GM18505 (cell line): ENCODE results near the gene UNG.
"Not testable (repeated sequence)": the region's sequence is repeated elsewhere in the genome, so short reads cannot be mapped to it uniquely, and the experiment has no call there.

ENCODE experiments used
- ATAC-seq: cut with Tn5 transposase; IDR thresholded peaks from one replicate; pipeline ENCODE4 v1.9.1; 2021; ENCODE audit not compliant: unreplicated experiment
- POLR2A ChIP-seq: IDR thresholded peaks from 4 replicates; pipeline ENCODE4 v1.6.1; 2011; ENCODE audit warnings: borderline replicate concordance; ENCODE audit not compliant: insufficient read depth, insufficient read length; ENCODE audit errors: extremely low read depth

Gene UNG

DNA sequence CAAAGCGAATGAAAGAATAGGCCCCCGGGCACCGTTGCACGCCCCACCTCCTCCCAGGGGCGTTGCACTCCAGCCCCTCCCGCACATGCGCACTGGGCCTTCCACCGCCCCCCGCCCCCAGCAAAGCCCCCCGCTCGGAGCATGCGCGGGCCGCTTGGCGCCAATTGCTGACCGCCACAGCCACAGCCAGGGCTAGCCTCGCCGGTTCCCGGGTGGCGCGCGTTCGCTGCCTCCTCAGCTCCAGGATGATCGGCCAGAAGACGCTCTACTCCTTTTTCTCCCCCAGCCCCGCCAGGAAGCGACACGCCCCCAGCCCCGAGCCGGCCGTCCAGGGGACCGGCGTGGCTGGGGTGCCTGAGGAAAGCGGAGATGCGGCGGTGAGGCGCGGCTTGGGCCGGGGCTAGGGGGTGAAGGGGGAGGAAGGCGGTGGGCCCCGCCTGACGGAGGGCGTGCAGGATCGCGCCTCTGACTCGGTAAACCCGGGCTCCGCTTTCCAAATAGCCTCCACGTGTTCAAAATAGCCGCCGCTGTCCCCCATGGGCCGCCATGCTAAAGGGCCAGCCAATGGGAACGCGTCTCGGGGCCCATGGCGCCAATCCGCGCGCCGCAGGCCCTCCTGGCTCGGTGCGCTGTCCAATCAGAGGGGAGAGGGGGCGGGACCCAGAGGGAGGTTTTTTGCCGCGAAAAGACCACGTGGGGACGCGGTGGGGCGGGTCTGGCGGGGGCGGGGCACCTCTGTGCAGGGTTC lies at the start of gene UNG:
Gene UNG (plus strand): TSS at position 163 of the 748 bp plus-strand sequence. CDS start 83 bp downstream, at position 246.
- TF ChIP-seq POLR2A = no peak
- ATAC-seq = peak; percentile 85

DNA sequence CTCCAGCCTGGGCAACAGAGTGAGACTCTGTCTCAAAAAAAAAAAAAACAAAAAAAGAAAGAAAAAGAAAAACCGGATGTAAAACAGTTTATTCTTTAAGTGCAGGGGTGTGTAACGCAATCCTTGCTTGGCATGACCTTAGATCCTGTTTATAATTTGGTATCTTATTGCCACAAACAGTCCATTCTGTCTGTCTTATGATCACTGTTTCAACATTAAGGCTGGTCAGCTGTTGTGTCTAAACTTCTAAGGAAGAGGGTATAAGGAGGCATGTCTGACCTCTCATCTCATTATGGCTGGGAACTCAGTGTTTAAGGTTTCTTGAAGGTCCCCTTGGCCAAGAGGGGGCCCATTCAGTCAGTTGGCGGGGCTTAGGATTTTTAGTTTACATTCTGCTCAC lies 48.7 kb upstream of the UNG start:
- not testable (repeated sequence) for ATAC-seq

DNA sequence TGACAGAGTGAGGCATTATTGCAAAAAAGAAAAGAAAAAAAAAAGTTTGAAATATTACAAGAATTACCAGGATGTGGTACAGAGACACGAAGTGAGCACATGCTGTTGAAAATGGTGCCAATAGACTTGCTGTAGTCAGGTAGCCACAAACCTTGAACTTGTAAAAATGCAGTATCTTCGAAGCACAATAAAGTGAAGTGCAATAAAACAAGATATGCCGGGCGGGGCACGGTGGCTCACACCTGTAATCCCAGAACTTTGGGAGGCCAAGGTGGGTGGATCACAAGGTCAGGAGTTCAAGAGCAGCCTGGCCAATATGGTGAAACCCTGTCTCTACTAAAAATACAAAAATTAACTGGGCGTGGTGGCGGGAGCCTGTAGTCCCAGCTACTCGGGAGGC lies 47.6 kb upstream of the UNG start:
- ATAC-seq = not testable (repeated sequence)

DNA sequence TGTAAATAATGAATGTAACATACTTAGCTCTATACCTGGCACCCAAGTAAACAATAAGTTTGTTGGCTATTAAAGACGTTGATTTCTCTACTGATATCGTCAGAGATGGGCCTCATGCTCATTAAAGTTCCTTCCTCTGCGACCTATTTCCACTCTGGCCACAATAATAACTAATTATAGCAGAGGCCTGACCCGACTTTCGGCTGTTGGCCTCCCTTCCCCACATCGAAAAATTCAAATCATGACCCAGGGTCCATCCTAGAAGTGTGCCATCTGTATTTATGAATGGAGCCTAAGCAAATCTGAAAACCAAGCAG lies 45.3 kb upstream of the UNG start:
- no peak for TF ChIP-seq POLR2A
- ATAC-seq = no peak

DNA sequence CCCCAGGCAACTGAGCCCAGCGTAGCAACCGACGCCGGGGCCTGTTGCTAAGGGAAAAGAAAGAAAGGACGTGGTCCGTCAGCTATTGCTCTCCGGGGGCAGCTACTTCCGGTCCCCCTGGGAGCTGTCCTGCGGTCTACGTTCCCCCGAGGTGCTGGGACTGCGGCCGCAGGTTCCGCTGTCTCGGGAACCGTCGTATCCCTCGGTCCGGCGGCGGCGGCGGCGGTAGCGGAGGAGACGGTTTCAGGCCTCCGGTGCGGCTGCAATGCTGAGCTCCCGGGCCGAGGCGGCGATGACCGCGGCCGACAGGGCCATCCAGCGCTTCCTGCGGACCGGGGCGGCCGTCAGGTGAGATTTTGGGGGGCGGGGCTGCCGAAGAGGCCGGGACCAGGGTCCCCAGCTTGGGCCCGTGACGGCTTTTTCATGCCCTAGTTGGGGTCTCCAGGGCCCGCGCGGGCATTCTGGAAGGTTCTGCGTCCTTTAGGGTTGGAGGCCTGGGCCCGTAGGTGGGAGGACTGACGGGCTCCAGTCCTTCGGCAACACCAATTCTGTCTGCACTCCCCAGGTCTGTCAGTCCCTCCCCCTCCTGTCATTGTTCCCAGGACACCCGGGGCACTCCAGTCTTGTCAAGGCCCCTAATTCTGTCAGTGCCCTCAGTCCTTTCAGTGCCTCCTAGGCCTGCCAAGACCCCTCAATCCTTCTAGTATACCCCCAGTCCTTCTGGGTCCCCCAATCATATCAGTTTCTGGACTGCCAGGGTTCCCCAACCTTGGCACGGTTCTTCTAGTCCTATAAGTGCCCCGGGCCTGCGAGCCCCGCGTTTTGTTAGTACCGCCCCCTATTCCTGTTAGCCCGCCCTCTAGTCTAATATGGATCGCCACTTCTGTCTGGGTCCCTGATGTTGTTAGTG lies 44.7 kb upstream of the UNG start, which contains the start of gene USP30:
Gene USP30 (plus strand): TSS at position 163 of the 910 bp plus-strand sequence. CDS start 103 bp downstream, at position 266.
- peak; percentile 70 for ATAC-seq

DNA sequence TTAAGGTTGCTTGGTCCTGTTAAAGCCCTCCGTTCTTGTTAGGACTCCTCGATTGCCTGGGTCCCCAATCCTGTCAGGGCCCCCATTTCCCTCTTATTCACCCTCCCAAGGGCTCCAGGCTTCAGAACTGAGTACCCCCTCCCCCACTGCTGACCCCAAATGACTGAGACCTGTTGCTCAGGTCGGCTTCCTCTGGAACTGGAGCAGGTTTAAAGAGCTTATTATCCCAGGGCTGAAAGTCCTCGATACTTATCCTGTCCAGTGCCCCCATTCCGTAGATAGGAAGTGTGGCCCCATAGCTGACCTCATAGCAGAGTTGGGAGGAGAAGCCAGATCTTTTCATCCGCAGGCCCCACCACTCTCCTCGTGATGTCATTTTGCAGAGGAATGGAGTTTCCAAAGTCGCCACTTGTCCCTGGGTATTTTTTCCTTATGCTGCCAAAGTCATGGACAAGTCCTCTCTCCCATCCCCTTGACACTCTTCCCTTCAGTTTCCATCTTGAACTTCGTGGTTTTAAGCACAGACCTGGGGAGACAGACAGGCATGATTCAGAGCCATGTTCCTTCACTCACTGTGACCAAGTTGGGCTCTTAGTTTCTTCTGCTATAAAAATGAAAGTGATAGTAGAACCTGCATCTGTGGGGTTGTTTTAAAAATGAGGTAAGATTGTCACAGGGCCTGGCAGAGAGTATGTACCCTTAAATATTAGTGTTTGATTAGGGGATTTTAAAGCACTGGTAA lies 43.8 kb upstream of the UNG start:
- ATAC-seq = peak; percentile 44
- TF ChIP-seq POLR2A = peak; percentile 38

More for the DNA sequence above, 44.7 kb upstream of the UNG start, which contains the start of gene USP30:
- TF ChIP-seq POLR2A = peak; percentile 42

DNA sequence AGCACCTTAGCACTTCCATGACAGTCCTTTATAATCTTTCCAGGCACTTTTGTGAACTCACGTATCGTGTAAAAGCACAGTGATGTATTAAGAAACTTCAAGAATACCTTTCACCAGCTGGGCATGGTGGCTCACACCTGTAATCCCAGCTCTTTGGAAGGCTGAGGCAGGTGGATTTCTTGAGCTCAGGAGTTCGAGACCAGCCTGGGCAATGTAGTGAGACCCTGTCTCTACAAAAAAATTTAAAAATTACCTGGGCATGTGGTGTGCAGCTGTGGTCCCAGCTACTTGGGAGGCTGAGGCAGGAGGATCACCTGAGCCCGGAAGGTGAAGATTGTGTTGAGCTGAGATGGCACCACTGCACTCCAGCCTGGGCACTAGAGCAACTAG lies 43.3 kb upstream of the UNG start:
- ATAC-seq = not testable (repeated sequence)

DNA sequence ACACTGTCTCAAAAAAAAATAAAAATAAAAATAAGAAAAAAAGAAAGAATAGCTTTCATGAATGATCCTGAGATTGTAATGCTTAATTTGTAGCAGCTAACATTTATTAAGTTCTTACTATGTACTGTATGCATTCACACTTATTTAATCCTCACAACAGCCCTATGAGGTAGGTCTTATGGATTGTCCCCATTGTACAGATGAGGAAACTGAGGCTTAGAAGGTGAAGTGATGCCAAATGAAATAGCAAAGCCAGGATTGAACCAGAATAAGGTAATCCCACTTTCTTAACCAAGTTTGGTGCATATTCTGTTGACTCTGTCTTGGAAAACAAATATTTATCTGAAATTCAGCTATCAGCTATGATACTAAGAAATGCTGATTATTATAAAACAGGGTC lies 42.9 kb upstream of the UNG start:
- no peak for ATAC-seq
- no peak for TF ChIP-seq POLR2A

DNA sequence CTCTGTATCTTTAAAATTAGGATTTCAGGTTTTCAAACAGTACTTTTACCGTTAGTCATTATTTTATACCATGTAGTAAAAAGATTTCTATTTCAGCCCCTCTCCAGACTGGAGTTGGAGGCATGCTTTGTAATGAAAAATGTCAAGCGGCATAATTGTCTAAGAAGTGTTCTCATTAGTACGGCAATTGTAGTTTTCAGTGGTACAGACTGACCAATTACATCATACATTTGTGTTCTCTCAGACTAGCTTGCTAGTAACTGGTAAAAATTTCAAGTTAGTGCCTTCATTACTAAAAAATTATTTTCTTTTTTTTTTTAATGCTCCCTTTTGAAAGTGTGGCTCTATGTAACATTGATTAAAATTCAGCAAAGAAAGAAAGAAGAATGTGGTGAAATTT lies 40.5 kb upstream of the UNG start:
- ATAC-seq = no peak
- TF ChIP-seq POLR2A = no peak

DNA sequence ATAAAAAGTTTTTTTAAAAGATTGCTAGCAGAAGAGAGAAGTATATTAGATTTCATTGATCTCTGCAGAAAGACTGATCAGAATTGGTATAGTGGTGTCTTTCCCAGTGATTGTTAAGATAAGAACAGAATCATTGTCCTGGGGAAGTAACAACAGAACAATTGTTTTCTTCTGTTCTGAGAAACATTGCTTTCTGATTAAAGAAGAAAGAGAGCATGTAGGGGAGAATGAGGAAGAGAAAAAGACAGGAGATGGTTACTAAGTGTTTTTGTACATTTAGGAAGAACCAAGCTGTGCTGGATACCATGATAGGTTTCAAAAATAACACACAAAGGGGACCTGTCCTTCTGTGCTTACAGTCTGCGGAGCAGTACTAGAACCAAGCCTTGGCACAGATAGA lies 40.0 kb upstream of the UNG start:
- no peak for ATAC-seq
- no peak for TF ChIP-seq POLR2A

DNA sequence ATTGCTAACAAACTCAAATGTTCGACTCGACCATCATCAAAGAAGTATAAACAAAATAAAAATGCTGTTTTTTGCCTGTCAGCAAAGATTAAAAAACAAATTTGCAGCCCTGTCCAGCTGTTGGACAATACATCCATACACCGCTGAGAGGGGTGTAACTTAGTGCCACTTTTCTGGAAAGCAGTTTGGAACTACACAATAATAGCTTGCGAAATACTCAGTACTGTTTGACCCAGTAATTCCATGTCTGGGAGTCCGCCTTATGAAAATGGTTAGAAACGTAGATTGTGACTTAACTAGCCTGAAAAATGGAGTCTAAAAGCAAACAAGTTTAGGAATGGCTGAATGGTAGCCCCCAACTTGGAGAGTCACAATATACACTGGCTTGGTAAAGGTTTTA lies 38.6 kb upstream of the UNG start:
- TF ChIP-seq POLR2A = no peak
- ATAC-seq = no peak

DNA sequence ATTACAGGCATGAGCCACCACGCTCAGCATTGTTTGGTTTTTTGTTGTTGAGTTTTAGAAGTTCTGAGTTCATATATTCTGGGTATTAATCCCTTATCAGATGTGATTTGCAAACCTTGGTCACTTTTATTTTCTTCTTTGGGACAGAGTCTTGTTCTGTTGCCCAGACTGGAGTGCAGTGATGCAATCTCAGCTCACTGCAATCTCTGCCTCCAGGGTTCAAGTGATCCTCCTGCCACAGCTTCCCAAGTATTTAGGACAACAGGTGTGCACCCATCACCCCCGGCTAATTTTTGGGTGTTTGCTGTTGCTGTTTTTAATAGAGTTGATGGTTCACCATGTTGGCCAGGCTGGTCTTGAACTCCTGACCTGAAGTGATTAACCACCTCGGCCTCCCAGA lies 33.3 kb upstream of the UNG start:
- TF ChIP-seq POLR2A = no peak

DNA sequence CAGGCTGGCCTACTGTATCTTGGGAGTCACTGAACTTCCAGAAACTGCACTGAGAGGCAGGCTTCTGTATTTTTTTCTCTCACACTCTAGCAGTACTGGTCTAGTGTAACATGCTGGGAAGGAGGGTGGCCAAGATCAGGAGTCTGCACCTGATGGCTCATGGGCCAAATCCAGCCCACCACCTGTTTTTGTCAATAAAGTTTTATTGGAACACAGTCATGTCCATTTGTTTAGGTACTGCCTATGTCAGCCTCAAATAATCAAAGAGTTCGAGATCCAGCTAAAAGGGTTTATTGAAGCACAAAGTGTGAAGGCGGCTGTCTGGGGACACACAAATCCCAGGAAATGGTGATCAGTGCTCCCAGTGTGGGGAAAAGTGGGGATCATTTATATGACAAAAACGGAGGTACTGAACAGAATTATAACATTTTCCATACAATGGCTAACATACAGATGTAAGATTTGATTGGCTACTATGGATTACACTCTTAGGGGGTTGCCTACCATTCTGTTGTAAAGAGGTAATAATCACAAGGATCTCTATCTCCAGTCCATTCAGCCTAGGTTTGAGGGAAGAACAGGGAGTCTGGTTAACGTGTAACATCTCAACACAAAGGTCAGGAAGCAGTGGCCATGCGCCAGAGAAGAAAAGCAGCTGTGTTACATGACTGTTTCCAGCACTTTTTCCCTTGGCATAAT lies 32.1 kb upstream of the UNG start:
- ATAC-seq = no peak
- TF ChIP-seq POLR2A = no peak

More for the DNA sequence above, 33.3 kb upstream of the UNG start:
- ATAC-seq = no peak
